HG03196 (cell line): ENCODE measurements around the gene SUPT7L.

Experiments used
- ATAC-seq: cut with Tn5 transposase; IDR thresholded peaks from one replicate; pipeline ENCODE4 v1.9.1; 2021; ENCODE audit not compliant: unreplicated experiment

Gene SUPT7L

DNA sequence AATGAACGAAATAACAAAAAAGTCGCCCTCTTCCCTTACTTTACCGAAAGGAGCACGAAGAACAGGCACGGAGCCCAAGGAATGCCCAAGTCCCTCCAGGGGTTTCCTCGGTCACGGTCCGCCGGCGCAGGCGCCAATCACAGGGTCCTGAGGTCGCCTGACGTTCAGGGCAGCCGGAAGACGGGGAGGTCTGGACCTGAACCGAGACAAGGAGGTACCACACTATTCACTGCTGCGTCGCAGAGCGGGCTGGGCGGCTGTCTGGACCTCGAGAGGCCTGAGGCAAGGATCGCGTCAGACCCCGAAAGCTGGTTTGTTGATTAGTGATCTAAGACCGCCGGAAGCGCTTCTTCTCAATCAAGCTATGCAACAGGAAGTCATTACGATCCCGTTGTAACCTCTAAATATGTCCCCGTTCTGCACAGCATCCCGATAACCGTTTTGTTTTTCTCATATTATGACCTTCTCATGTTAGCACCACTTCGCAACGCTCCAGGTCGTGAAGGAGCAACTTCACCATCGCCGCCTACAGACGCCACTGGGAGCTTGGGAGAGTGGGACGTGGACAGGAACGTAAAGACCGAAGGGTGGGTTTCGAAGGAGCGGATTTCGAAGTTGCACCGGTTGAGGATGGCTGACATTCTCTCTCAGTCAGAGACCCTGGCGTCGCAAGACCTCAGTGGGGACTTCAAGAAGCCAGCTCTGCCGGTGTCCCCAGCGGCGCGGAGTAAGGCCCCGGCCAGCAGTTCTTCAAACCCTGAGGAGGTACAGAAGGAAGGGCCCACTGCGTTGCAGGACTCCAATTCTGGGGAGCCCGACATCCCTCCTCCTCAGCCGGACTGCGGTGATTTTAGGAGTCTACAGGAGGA is at the start of gene SUPT7L, which contains the start of gene SLC4A1AP:
Gene SUPT7L, minus strand, starts transcription at position 330 of the 869 bp plus-strand sequence. CDS start 1,422 bp downstream, outside the sequence.
Gene SLC4A1AP, plus strand, starts transcription at position 605 of the 869 bp plus-strand sequence. Its CDS starts 26 bp downstream, at position 631.
- ATAC-seq: peak; percentile 68

DNA sequence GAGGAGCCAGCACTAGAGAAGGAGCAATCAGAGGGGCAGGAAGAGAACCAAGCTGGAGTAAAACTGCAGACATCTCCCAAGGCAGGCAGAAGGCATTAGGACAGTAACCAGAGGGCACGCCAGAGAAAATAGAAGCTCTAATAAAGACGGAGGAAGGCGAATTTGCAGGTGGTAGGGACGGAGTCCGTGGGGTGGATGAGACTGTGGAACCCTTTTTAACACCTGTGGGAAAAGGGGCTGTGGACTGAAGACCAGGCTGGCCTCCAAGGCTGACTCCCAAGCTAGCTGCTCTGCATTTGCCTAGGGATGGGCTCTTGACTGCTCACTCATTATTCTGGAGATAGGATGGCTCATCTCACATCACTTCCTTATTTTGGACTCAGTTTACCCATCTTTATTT is 49.8 kb upstream of the SUPT7L start:
- ATAC-seq: no peak

DNA sequence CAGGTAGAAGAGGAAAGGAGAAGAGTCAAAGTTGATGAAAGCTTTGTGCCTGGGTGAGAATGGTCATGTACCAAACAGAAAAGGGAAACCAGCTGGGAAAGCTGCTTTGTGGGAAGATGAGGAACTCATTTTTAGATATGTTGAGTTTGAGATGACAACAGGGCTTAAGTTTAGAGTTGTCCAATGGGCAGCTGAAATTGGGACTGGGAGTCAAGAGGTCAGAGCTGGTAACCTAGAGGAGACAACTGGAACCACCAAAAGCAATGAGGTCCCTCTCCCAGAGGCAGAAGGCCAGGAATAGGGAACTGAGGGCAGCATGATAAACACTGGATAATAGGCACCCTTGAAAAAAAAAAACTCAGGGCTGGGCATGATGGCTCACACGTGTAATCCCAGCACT is 49.1 kb upstream of the SUPT7L start:
- no peak for ATAC-seq

GRCh38 chr2:27711804-27712203 is 48.4 kb upstream of the SUPT7L start:
- ATAC-seq: no peak

GRCh38 chr2:27710640-27711430 is 47.4 kb upstream of the SUPT7L start:
- no peak for ATAC-seq

DNA sequence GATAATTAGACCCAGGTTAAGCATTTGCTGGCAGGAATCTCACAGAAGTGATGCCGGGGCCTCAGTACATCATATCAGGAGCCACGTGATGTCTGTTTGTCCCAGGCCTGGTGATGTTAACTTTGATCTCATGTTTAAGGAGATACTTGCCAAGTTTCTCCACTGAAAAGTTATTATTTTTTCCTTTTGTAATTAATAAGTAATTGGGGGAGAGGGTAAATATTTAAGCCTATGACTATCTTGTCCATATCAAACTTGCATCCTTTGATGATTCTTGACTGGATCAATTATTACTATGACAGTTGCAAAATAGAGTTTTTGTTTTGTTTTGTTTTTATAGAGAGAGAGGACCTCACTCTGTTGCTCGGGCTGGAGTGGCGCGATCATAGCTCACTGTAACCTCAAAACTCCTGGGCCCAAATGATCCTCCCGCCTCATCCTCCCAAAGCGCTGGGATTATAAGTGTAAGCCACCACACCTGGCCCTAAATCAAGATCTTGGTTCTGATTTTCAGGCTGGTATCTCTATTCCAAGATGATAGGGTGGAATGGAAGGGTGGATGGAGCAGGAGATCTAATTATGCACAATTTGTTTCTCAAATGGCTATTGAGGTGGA is 46.7 kb upstream of the SUPT7L start:
- ATAC-seq: no peak

DNA sequence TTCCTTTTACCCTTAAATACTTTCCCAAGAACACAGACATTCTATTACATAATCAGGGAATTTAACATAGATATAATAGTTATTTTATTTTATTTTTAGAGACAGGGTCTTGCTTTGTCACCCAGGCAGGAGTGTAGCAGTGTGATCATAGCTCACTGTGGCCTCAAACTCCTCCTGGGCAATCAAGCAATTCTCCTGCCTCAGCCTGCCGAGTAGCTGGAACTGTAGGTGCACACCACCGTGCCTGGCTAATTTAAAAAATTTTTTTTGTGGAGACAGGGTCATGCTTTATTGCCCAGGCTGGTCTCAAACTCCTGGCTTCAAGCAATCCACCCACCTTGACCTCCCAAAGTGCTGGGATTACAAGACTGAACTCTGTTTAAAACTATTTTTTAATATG is 45.9 kb upstream of the SUPT7L start:
- no peak for ATAC-seq

GRCh38 chr2:27708666-27709065 is 45.3 kb upstream of the SUPT7L start:
- no peak for ATAC-seq

DNA sequence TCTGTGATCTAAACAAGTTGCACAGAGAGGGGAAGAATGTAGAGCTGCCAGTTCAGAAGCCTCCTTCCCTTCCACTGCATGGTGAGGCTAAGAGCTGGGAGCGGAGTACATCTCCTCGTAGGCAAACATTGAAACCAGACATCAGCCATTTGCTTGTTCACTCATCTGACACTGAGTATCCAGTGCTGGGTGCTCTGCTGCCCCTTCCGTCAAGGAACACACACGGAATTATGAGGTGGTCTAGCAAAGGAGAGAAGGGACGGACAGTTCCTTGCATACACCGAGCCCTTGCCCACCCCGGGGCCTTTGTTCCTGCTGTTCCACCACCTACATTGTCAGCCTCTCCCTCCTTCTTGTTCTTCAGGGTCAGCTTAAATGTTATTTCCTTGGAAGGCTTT is 44.8 kb upstream of the SUPT7L start:
- ATAC-seq: no peak

DNA sequence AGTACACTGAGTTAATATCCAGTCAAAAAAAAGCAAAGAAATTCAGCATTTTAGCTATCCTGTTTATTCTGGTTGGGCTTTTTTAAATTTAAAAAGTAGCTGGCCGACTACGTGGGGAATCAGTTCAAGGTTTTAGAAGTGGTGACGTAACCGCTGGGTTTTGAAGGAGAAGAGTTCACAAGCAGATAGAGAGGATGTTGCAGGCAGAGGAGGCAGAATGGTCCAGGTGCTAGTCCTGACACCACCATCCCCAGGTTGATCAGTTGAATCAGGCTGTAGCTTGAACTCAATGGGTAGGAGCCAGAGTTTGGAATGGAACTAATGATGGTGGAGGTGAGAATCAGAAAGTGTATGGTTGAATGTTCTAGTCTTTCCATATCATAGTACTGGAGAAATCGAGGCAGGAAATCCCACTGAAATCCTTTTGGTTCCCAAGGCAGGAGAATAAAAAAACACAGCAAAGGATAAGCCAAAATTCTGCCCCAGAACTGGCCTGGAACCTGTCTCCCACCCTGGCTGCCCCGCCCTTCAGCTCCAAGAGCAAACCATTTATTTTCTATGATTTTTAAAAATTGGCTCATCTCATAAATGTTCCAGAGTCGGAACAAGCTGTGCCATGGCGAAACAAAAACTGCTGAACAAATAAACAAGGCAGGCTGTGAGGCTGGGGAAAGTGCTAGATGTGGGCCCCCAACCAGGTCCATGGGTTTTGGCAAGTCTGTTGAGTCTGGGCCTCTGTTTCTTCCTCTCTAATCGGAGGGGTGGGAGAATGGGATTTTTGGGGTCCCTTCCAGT is 44.2 kb upstream of the SUPT7L start:
- no peak for ATAC-seq

DNA sequence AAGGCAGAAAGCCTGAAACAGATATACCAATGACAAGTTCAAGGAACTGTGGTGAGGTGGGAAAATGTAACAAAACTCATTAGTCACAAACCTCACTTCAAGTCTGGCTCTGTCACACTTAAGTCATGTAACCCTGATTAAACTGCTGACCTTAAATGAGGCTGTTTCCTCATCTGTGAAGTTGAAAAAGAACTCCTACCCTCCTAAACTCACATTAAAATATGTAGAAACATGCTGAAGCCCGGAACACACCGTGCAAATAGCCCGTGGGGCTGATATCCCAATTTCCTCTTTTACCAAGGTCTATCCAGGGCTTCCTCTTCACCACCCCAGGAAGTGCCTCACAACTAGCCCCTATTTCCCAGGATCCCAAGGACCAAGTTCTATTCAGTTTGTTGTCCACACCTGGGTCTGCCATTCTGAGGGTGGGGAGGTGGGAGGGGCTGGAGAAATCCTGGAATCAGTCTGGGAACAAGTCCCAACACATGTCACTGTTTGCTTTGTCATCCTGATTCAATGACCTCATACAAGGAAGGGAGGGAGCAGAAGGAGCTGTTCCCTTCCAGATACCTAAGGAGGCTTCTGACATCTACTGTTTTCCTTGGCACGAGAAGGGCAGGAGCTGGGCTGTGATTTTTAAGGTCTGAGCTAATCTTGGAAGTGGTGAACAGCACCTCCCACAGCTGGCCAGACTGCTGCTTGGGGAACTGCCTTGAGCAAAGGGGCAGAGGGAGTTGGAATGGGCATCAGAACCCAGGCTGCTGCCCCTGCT is 42.6 kb upstream of the SUPT7L start:
- ATAC-seq: no peak

GRCh38 chr2:27704342-27704876 is 41.0 kb upstream of the SUPT7L start:
- no peak for ATAC-seq

DNA sequence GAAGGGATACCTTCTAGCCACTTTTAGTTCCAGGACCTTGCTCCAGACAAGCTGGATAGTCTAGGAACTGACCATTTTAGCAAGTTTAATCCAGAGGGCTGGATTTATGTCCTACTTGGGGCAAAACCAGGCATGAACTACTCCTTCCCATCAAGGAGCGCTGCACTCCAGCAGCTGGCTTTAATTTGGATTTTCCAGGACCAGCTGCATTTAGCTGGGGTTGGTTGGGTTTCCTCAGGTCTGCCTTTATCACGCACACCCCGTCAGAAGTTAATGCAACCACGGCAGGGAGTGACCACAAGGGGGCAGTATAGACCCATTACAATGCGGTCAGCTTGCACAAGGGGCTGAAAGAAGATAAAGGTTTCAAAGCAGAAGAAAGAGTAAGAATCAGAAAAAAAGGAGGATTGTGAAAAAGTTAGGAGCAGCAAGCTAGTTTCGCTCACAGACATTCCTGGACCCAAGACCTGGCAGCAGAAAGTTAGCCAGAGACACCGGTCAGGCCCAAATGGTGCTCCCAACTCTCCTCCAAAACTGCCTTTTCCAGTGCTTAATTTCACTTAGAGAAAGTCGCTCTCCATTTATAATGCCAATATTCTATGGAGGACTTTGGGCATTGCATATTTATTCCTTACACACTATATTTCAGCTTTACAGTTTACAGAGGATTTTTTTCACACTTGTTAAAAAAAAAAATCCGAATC is 40.4 kb upstream of the SUPT7L start:
- ATAC-seq: no peak

- no peak for ATAC-seq
These were observed 38.9 kb upstream of the SUPT7L start for GRCh38 chr2:27702302-27702701.

- no peak for ATAC-seq
These were observed 38.3 kb upstream of the SUPT7L start for GRCh38 chr2:27701676-27702075.

- ATAC-seq: no peak
These were observed 34.2 kb upstream of the SUPT7L start for GRCh38 chr2:27697660-27698059.

DNA sequence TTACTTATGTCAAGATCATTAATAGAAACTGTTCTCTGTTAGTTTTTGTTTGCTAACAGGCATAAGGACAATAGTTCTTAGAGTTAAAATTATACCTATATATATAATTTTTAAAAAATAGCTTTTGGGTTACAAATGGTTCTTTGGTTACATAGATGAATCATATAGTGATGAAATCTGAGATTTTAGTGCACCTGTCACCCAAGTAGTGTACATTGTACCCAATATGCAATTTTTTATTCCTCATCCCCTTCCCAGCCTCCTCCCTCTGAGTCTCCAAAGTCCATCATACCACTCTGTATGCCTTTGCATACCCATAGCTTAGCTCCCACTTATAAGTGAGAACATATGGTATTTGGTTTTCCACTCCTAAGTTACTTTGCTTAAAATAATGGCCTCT is 26.6 kb upstream of the SUPT7L start:
- no peak for ATAC-seq

DNA sequence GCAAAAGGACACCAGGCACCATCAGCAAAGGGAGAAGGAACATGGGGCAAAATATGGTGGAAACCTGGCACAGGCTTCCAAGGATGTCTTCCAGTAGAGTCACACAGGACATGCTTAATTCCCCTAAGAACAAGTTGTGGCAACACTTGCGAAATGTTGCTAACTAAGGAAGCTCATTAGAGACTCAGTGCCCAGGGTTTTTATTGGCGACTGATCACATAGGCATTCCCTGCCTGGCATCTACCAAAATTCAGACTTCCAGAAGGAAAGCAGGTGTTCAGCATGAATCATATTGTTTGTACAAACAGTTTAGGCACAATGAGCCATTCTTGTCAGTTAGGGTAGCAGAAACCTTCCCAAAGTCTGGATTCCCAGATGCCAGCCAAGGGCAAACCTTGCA is 26.0 kb upstream of the SUPT7L start:
- no peak for ATAC-seq

DNA sequence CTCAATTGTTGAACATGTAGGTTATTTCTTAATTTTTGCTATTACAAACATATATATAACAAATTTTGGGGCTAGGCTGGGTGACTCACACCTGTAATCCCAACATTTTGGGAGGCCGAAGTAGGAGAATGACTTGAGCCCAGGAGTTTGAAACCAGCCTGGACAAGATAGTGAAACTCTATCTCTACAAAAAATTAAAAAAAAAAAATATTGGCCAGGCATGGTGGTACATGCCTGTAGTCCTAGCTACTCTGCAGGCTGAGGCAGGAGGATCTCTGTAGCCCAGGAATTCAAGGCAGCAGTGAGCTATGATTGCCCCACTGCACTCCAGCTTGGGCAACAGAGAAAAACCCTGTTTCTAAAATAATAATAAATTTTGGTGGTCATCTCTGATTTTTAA is 23.8 kb upstream of the SUPT7L start:
- ATAC-seq: no peak
